HepG2 (cell line): ENCODE measurements around the gene CCDC57. TPM values are rescaled to one million over a fixed set of nuclear protein-coding genes. Genes with fewer than 3 reads are reported as not detected.

Experiments
- DNMT1 ChIP-seq: sonication (generic); formaldehyde crosslinking; IDR thresholded peaks from 2 replicates; pipeline ENCODE4 v1.5.1; 2020; ENCODE audit warnings: mild to moderate bottlenecking, missing genetic modification reagents
- DRAP1 ChIP-seq: IDR thresholded peaks from 2 replicates; pipeline ENCODE4 v1.6.1; 2016; ENCODE audit warnings: missing genetic modification reagents, missing compliant biosample characterization
- FOSL1 ChIP-seq: sonication (generic); formaldehyde crosslinking; IDR thresholded peaks from 2 replicates; pipeline ENCODE4 v1.9.0; 2021; ENCODE audit warnings: missing genetic modification reagents, borderline replicate concordance
- FOXC1 ChIP-seq: sonication (generic); formaldehyde crosslinking; IDR thresholded peaks from 2 replicates; pipeline ENCODE4 v1.8.0; 2022; ENCODE audit warnings: mild to moderate bottlenecking, missing genetic modification reagents, borderline replicate concordance
- FOXO1 ChIP-seq: sonication (generic); formaldehyde crosslinking; IDR thresholded peaks from 2 replicates; pipeline ENCODE4 v1.4.0; 2020; ENCODE audit warnings: missing genetic modification reagents
- HHEX ChIP-seq: IDR thresholded peaks from 2 replicates; pipeline ENCODE4 v1.6.1; 2016; ENCODE audit warnings: control low read depth
- HNF4A ChIP-seq: sonication (generic); formaldehyde crosslinking; IDR thresholded peaks from 2 replicates; pipeline ENCODE4 v1.4.0; 2020; ENCODE audit warnings: missing genetic modification reagents
- HOXA3 ChIP-seq: sonication (generic); formaldehyde crosslinking; IDR thresholded peaks from 2 replicates; pipeline ENCODE4 v1.5.0; 2020; ENCODE audit warnings: missing genetic modification reagents
- HOXA5 ChIP-seq: sonication (generic); formaldehyde crosslinking; IDR thresholded peaks from 2 replicates; pipeline ENCODE4 v1.4.0; 2020; ENCODE audit warnings: missing genetic modification reagents
- SOX13 ChIP-seq, 3 experiments: fragments of 450-650 bp in 1 of 3; sonication (generic) in 1 of 3; formaldehyde crosslinking in 1 of 3; IDR thresholded peaks in 2 of 3; conservative IDR thresholded peaks in 1 of 3; 2 replicates each; pipeline versions ENCODE4 v1.5.0 to v1.6.1; 2016 to 2020; ENCODE audit warnings: antibody characterized with exemption in 1 of 3, mild to moderate bottlenecking in 1 of 3, missing compliant biosample characterization in 1 of 3, missing genetic modification reagents in 1 of 3, moderate library complexity in 1 of 3
- ZNF275 ChIP-seq: sonication (generic); formaldehyde crosslinking; IDR thresholded peaks from 2 replicates; pipeline ENCODE4 v1.8.0; 2022; ENCODE audit warnings: missing genetic modification reagents, mild to moderate bottlenecking, inconsistent platforms, borderline replicate concordance
- ZNF3 ChIP-seq: IDR thresholded peaks from 2 replicates; pipeline ENCODE4 v1.7.0; 2017; ENCODE audit warnings: inconsistent platforms
- ZNF318 ChIP-seq: sonication (generic); formaldehyde crosslinking; IDR thresholded peaks from 2 replicates; pipeline ENCODE4 v1.4.0; 2020; ENCODE audit warnings: mild to moderate bottlenecking, missing genetic modification reagents
- ZNF549 ChIP-seq: sonication (generic); formaldehyde crosslinking; IDR thresholded peaks from 2 replicates; pipeline ENCODE4 v1.5.0; 2020; ENCODE audit warnings: missing genetic modification reagents
- ZNF576 ChIP-seq: sonication (generic); formaldehyde crosslinking; IDR thresholded peaks from 2 replicates; pipeline ENCODE4 v1.4.0; 2020; ENCODE audit warnings: mild to moderate bottlenecking, missing genetic modification reagents
- polyA plus RNA-seq, 8 experiments: library from polyadenylated mRNA; depleted of rRNA in 3 of 8; stranded (reverse) in 7 of 8; unstranded in 1 of 8; fragments of >200 nt; fragmentation: Illumina TruSeq in 4 of 8; extraction: Trizol in 4 of 8; gene quantifications; 2 replicates each; pipeline versions ENCODE4 v1.2.1 to v1.2.3, GENCODE V29; 2011 to 2016; ENCODE audit warnings: low read depth in 4 of 8, missing spikeins in 1 of 8, mixed read lengths in 1 of 8; ENCODE audit not compliant: insufficient read depth in 1 of 8
- total RNA-seq, 5 experiments: library from RNA; depleted of rRNA; stranded (reverse); fragments of >200 nt; fragmentation: Illumina TruSeq; extraction: Trizol; gene quantifications; 2 replicates each; pipeline ENCODE4 v1.2.3, GENCODE V29; 2016; ENCODE audit warnings: low read depth in 1 of 5

CCDC57 gene
- total and polyA plus RNA-seq, 2 of the 13 experiments (the other 11 are each of a cell fraction or from before 2014, with no cell fraction given) = 59.3 to 59.9 TPM

GRCh38 chr17:82230609-82231311 is 18.1 kb upstream of the CCDC57 start (continued):
- peak; percentile 99 for TF ChIP-seq HOXA5 (CRISPR knock-in tag)
- TF ChIP-seq ZNF3 (CRISPR knock-in tag) = no peak; the same call in 1 of the 2 replicates
- TF ChIP-seq DNMT1 (CRISPR knock-in tag) = no peak
- TF ChIP-seq FOSL1 (CRISPR knock-in tag) = peak; percentile 57; the same call in 1 of the 2 replicates
- peak; percentile 68 for TF ChIP-seq FOXO1
- peak; percentile 98 for TF ChIP-seq ZNF275 (CRISPR knock-in tag)
- peak; percentile 96 for TF ChIP-seq HOXA3 (CRISPR knock-in tag)
- TF ChIP-seq HNF4A (CRISPR knock-in tag) = peak; percentile 87
- TF ChIP-seq DRAP1 = peak; percentile 52; the same call in 1 of the 2 replicates
- peak; percentile 97 for TF ChIP-seq ZNF318 (CRISPR knock-in tag)
- no peak for TF ChIP-seq SOX13 (IDR thresholded peaks at IDR 0.05)
- TF ChIP-seq SOX13 (CRISPR knock-in tag; conservative IDR thresholded peaks at IDR 0.05 in 1 of 2, IDR thresholded peaks at IDR 0.05 in 1 of 2) = peak in 1 of 2 experiments; percentile 61; a peak in 1 of 4 replicates
- TF ChIP-seq ZNF549 (CRISPR knock-in tag) = peak; percentile 82
- no peak for TF ChIP-seq HHEX (CRISPR knock-in tag)
- peak; percentile 59 for TF ChIP-seq ZNF576 (CRISPR knock-in tag)
- TF ChIP-seq FOXC1 (CRISPR knock-in tag) = peak; percentile 81; the same call in 1 of the 2 replicates
